Thoracic aorta (tissue), 2 donors: ENCODE results near the gene TMEM39A. TPM values are rescaled to one million over a fixed set of nuclear protein-coding genes. Genes with fewer than 3 reads are reported as not detected.

Experiments used
- ATAC-seq: fragments of 150-250 bp; one replicate; pipeline ENCODE4 v1.8.0; 2017; ENCODE audit warnings: low read depth; ENCODE audit not compliant: insufficient number of reproducible peaks, low FRiP score
- DNase-seq: peaks from one replicate; pipeline ENCODE4 v3.0.0-alpha.2; 2020; ENCODE audit warnings: low spot score
- H3K27ac ChIP-seq, 2 donors: fragments of 200-600 bp; sonication (generic); 1 replicate in 1 of 2; 2 replicates in 1 of 2; pipeline ENCODE4 v1.5.1; 2016; ENCODE audit warnings: mild to moderate bottlenecking in 2 of 2, moderate library complexity in 2 of 2
- H3K27me3 ChIP-seq: fragments of 200-600 bp; sonication (generic); replicated peaks from 2 replicates; pipeline ENCODE4 v1.6.0; 2016; ENCODE audit warnings: mild to moderate bottlenecking; ENCODE audit not compliant: insufficient read depth
- H3K36me3 ChIP-seq: fragments of 200-600 bp; sonication (generic); one replicate; pipeline ENCODE4 v1.5.1; 2016
- H3K4me1 ChIP-seq, 2 donors: fragments of 200-600 bp; sonication (generic); 1 replicate in 1 of 2; 2 replicates in 1 of 2; pipeline versions ENCODE4 v1.5.1 to v1.6.0; 2016; ENCODE audit warnings: low read depth in 2 of 2, mild to moderate bottlenecking in 1 of 2; ENCODE audit not compliant: control insufficient read depth in 1 of 2
- H3K4me3 ChIP-seq: fragments of 200-600 bp; sonication (generic); 2 replicates; pipeline ENCODE4 v1.5.1; 2016; ENCODE audit warnings: mild to moderate bottlenecking
- H3K9me3 ChIP-seq: fragments of 200-600 bp; sonication (generic); 2 replicates; pipeline ENCODE4 v1.5.1; 2016
- total RNA-seq, 2 donors: library from RNA; depleted of rRNA; stranded (reverse); fragments of >200 nt; gene quantifications; one replicate each; pipeline versions ENCODE4 v1.1.0 to v1.2.3, GENCODE V29; 2016
- TF ChIP-seq, protein P1 (sequence below): fragments of 200-600 bp; sonication (generic); IDR thresholded peaks from one replicate; pipeline ENCODE4 v1.5.1; 2019; ENCODE audit warnings: antibody characterized with exemption

Gene TMEM39A
- total RNA-seq, 2 donors from 2014 or later: 34.3 to 43.7 TPM

DNA sequence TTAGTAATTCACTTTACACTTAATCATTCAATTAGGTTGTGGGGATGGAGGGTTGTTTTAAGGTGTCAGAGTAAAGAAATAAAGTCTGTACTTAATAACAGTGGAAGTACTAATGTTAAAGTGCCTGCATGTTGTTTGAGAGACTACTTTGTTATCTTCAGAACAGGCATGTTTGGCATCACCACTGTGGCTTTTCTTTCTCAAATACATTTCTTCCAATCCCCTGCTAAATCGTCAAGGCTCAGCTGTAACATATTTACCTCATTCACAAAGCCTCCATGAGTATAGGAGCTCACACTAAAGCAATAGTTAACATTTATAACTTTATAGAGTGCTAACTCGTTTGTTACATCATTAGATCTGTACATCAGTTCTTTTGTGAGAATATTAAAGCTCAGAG is 37.5 kb upstream of the TMEM39A start:
- Histone ChIP-seq H3K27ac (no peak overlapping the region), H3K4me1 (peaks cover 11 to 30% of the 10 kb centered on the region in 2 donors), H3K9me3 (no peaks in the 10 kb centered on the region), H3K4me3 (peak overlapping the region; percentile 19), H3K27me3 (no peaks in the 10 kb centered on the region), H3K36me3 (peaks cover 4% of the 10 kb centered on the region)
- TF ChIP-seq, protein P1, sequence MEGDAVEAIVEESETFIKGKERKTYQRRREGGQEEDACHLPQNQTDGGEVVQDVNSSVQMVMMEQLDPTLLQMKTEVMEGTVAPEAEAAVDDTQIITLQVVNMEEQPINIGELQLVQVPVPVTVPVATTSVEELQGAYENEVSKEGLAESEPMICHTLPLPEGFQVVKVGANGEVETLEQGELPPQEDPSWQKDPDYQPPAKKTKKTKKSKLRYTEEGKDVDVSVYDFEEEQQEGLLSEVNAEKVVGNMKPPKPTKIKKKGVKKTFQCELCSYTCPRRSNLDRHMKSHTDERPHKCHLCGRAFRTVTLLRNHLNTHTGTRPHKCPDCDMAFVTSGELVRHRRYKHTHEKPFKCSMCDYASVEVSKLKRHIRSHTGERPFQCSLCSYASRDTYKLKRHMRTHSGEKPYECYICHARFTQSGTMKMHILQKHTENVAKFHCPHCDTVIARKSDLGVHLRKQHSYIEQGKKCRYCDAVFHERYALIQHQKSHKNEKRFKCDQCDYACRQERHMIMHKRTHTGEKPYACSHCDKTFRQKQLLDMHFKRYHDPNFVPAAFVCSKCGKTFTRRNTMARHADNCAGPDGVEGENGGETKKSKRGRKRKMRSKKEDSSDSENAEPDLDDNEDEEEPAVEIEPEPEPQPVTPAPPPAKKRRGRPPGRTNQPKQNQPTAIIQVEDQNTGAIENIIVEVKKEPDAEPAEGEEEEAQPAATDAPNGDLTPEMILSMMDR: no peak
- ATAC-seq (no peak), DNase-seq (no peak)

DNA sequence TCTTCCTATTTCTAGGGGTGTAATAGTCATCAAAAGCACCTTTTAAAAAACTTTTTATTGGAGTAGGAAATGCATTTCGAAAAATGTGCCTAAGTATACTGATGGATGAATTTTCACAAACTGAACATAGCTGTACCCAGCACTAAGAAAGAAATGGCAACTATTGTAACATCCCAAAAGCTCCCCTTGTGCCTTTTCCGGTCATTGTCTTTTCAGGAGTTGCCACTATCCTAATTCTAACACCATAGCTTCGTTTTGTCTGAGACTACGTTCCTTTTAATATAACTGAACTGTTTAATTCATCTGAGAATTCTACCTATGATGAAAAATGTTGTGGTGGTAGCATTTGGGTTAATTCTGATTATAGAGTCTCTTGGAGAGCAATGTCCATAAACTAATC is 36.9 kb upstream of the TMEM39A start:
- Histone ChIP-seq H3K36me3 (peaks cover 4% of the 10 kb centered on the region), H3K9me3 (no peaks in the 10 kb centered on the region), H3K27me3 (no peaks in the 10 kb centered on the region), H3K4me3 (peak overlapping the region; percentile 19), H3K27ac (no peak overlapping the region), H3K4me1 (peaks cover 11 to 30% of the 10 kb centered on the region in 2 donors)
- no peak for ATAC-seq
- TF ChIP-seq, protein P1: no peak
- no peak for DNase-seq

- Histone ChIP-seq H3K4me1 (peaks cover 11 to 30% of the 10 kb centered on the region in 2 donors), H3K9me3 (no peaks in the 10 kb centered on the region), H3K36me3 (no peaks in the 10 kb centered on the region), H3K27me3 (no peaks in the 10 kb centered on the region), H3K4me3 (peak within 1 kb of the TSS; percentile 98), H3K27ac (peak within 1 kb of the TSS; percentile 92 to 94)
- TF ChIP-seq, protein P1: no peak
- ATAC-seq (peak; percentile 98), DNase-seq (peak; percentile 89)
Observed at GRCh38 chr3:119498186-119499011, 35.0 kb upstream of the TMEM39A start, which contains the start of gene TIMMDC1. TIMMDC1 (plus strand) TSS chr3:119498547; CDS start chr3:119498734, 187 bp downstream.

- Histone ChIP-seq H3K4me3 (peak overlapping the region; percentile 98), H3K9me3 (no peaks in the 10 kb centered on the region), H3K27ac (peak overlapping the region; percentile 92 to 94), H3K27me3 (no peaks in the 10 kb centered on the region), H3K4me1 (peaks cover 11 to 30% of the 10 kb centered on the region in 2 donors), H3K36me3 (no peaks in the 10 kb centered on the region)
- DNase-seq (no peak), ATAC-seq (peak; percentile 29)
- TF ChIP-seq, protein P1: no peak
Observed at GRCh38 chr3:119497820-119498185, 34.4 kb upstream of the TMEM39A start.

DNA sequence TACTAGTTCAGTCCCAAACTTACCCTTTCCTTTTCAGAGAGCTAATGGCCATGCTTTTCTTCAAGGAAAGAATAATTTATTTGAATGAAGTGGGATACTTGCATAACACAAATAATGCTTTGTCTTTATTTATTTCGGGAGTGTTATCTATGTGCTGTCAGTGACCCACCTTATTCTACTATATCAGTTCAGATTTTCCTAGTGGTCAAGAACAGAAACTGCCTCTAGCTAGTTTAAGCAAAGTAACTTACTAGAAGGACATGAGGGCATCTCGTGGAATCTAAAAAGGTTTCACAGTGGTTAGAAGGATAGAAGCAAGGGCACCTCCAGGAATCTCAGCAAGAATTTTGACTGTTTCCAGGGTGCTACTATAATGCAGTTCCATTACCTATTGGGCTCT is 31.2 kb upstream of the TMEM39A start:
- DNase-seq (no peak), ATAC-seq (no peak)
- Histone ChIP-seq H3K36me3 (no peaks in the 10 kb centered on the region), H3K4me3 (no peak overlapping the region), H3K27me3 (no peaks in the 10 kb centered on the region), H3K27ac (no peak overlapping the region), H3K4me1 (peaks cover 0 to 15% of the 10 kb centered on the region in 2 donors), H3K9me3 (no peaks in the 10 kb centered on the region)
- TF ChIP-seq, protein P1: no peak
